Effector memory CD4-positive, alpha-beta T cell (primary cell): Measurements from ENCODE around the gene DDN.
A peak's percentile ranks its signal among the peaks of the same experiment; 100 is the strongest.

Experiments used
- DNase-seq, 3 donors: peaks; one replicate each; pipeline ENCODE4 v3.0.0-alpha.2; 2020
- H3K27ac ChIP-seq: 2 replicates; pipeline ENCODE4 v1.7.0; 2013; ENCODE audit warnings: mild to moderate bottlenecking, low read length, moderate library complexity; ENCODE audit not compliant: insufficient read depth, poor library complexity, severe bottlenecking
- H3K27me3 ChIP-seq: replicated peaks from 2 replicates; pipeline ENCODE4 v1.7.0; 2013; ENCODE audit warnings: mild to moderate bottlenecking, low read length; ENCODE audit not compliant: insufficient read depth, control insufficient read depth, poor library complexity, severe bottlenecking
- H3K36me3 ChIP-seq: 2 replicates; pipeline ENCODE4 v1.7.0; 2013; ENCODE audit warnings: mild to moderate bottlenecking, low read length, moderate library complexity; ENCODE audit not compliant: control insufficient read depth, insufficient read depth
- H3K4me1 ChIP-seq: 2 replicates; pipeline ENCODE4 v1.7.0; 2013; ENCODE audit warnings: low read length, mild to moderate bottlenecking; ENCODE audit not compliant: control insufficient read depth, insufficient read depth, poor library complexity, severe bottlenecking
- H3K4me3 ChIP-seq: 2 replicates; pipeline ENCODE4 v1.7.0; 2013; ENCODE audit warnings: low read length, low read depth, mild to moderate bottlenecking; ENCODE audit not compliant: insufficient read depth, poor library complexity, severe bottlenecking
- H3K9me3 ChIP-seq: 2 replicates; pipeline ENCODE4 v1.7.0; 2013; ENCODE audit warnings: mild to moderate bottlenecking, low read length, moderate library complexity; ENCODE audit not compliant: control insufficient read depth
- total RNA-seq, 3 donors: gene quantifications; one replicate each; lab custom pipeline; 2026; lab: John Stamatoyannopoulos, UW

Gene DDN
- 1.2 to 8.8 (median 2.5) reads per million in 3 donors for total RNA-seq

DNA sequence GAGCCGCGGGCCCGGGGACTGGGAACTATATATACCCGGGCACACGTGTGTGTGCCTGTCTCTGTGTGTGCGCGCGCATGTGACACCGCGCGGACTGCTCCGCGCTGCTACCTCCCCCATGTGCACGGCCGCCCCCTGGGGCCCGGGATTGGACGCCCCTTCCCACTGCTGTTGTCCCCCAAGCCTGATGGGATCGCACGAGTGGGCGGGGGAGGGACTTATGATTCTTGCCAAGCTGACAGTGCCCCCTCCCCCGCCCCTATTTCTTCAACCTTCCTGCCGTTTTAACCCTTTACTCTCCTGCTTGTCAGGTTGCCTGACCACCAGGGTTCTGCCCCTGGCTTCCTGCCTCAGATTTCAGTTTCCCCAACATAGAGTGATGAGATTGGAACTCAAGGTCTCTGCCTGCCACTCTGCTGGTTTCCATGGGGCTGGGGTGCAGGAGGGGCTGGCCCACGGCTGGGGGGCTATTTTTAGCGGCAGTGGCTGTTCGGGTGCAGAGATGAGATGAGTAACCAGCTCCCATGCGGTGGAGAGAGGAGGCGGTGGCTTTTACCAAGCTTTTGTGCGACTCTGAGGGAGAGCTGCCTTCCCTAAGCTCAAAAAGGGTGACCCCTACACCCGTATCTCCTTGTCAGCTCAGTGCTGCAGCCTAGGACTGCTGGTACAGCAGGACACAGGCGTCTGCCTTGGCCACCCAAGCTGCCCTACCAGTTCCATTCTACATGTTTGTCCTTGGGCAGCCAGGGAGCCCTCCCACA is at the start of gene DDN:
Gene DDN, minus strand, starts transcription at position 5 of the 761 bp plus-strand sequence. CDS start 88 bp downstream, outside the sequence.
- Histone ChIP-seq H3K4me3 (peak within 1 kb of the TSS; percentile 59), H3K27ac (no peak within 1 kb of the TSS), H3K4me1 (peaks cover 46% of the 10 kb centered on the region), H3K27me3 (peaks cover 31% of the 10 kb centered on the region), H3K36me3 (peaks cover 27% of the 10 kb centered on the region), H3K9me3 (no peaks in the 10 kb centered on the region)
- peak in 2 of 3 donors; percentile 19 to 22 for DNase-seq

DNA sequence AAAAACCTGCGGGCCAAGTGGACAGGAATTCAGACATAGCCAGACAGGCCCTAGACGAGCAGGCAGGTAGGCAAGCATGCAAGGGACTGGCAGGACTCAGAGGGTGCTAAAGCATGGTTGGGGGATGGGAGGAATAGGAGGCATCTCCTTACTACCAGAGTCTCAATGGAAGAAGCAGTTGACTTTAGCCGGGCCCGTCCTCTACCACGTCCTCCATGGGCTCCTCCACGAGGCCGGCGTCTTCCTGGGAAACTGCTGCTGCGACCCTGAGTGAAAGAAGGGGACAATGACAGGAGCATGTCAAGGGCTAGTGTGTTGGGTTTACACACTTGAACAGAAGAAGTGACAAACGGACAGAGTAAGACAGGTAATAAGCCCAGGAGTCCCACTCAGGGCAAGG is 49.8 kb upstream of the DDN start:
- Histone ChIP-seq H3K36me3 (peaks cover 98% of the 10 kb centered on the region), H3K27me3 (no peaks in the 10 kb centered on the region), H3K4me1 (peaks cover 2% of the 10 kb centered on the region), H3K27ac (no peak overlapping the region), H3K9me3 (no peaks in the 10 kb centered on the region), H3K4me3 (no peak overlapping the region)
- no peak for DNase-seq

DNA sequence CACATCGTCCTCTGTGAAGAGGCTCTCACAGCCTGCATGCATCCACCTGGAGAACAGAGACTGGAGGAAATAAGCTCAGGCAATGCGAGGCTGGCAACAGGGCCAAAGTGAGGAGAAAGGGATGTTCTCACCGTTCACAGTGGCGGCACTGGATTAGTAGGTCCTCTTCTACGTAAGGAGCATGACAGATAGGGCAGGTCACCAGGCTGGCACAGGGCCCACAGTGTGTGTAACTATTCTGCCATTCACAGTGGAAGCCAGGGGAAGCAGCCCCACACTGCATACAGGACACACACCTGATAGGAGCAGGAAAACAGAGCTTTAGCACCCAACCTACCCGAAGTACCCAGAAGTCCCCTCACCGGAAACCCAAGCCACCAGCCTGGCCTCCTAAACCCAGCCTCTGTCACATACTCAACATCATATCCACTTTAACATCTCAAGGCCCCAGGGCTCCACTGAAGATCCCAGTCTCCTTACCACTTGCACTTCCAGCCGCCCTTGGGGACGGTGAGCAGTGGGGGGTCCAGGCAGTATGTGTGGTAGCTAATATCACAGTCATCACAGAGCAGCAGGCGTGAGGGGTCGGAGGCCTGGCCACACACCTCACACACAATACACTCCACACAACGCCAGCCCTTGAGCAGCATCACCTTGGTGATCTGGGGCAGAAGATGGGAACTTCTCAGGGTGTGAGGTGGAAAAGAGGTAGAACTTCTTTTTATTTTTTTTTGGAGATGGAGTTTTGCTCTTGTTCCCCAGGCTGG is 47.1 kb upstream of the DDN start:
- Histone ChIP-seq H3K36me3 (peaks cover 98% of the 10 kb centered on the region), H3K9me3 (no peaks in the 10 kb centered on the region), H3K27ac (no peak overlapping the region), H3K4me1 (peaks cover 4% of the 10 kb centered on the region), H3K27me3 (no peaks in the 10 kb centered on the region), H3K4me3 (no peak overlapping the region)
- DNase-seq: no peak

DNA sequence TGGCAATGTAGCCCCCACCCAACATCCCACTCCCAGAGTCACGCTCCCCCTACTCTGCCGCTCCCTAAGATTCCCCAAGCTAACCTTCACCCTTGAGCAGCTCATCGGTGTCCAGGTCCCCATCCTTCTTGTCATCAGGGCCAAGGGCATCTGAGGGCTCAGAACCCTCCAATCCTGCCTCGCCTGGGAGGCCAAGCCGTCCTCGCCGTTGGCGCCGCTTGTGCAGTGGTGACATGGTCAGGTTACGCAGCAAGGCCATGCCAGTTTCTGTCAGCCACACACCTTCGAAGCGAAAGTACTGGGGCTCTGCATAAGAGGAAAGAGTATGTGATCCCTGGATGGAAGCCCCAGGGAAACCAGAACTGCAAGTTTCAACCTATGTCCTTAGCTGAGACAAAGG is 45.5 kb upstream of the DDN start:
- H3K27ac ChIP-seq: no peak overlapping the region
- H3K27me3 ChIP-seq: no peaks in the 10 kb centered on the region
- peaks cover 98% of the 10 kb centered on the region for H3K36me3 ChIP-seq
- DNase-seq: no peak
- no peak overlapping the region for H3K4me3 ChIP-seq
- H3K9me3 ChIP-seq: no peaks in the 10 kb centered on the region
- peaks cover 4% of the 10 kb centered on the region for H3K4me1 ChIP-seq

DNA sequence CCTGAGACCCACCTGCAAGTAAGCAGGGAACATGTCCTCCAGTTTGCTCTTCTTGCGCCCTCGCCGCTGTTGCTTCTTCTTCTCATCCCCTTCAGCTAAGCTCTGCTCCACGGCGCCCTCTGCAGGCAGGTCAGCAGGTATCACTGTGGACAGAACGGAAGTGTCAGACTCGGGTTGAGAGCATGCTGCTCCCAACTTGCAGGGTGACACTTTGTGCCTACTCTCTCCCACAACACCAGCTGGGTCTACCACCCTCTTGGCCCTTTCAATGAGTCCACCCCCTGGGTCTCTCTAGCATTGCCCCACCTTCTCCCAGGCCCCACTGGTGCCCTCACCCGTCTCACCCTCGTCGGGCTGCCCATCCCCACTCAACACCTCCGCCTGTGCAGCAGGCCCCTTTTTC is 44.7 kb upstream of the DDN start:
- no peak overlapping the region for H3K27ac ChIP-seq
- peak; percentile 54 to 68 (median 68) for DNase-seq
- H3K36me3 ChIP-seq: peaks cover 98% of the 10 kb centered on the region
- H3K27me3 ChIP-seq: no peaks in the 10 kb centered on the region
- no peaks in the 10 kb centered on the region for H3K9me3 ChIP-seq
- no peak overlapping the region for H3K4me3 ChIP-seq
- H3K4me1 ChIP-seq: peaks cover 4% of the 10 kb centered on the region

DNA sequence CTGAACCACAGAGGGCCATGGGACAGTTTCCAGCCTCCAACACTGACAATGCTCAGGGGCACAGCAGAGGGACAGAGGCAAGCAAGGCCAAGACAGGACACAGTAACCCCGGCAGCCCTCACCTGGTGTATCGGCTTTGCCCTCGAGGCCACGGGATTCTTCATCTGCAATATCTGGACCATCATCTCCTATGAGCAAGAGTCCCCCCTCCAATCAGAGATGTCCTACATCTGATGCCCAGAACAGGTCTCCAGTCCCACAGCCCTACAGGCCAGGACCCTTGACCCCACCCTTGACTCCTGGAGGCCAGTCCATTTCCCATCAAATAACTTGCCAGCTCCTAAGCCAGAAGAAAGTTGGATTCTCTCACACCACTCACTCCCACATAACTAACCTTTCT is 44.1 kb upstream of the DDN start:
- Histone ChIP-seq H3K36me3 (peaks cover 98% of the 10 kb centered on the region), H3K4me1 (peaks cover 4% of the 10 kb centered on the region), H3K4me3 (no peak overlapping the region), H3K9me3 (no peaks in the 10 kb centered on the region), H3K27ac (no peak overlapping the region), H3K27me3 (no peaks in the 10 kb centered on the region)
- DNase-seq: no peak

DNA sequence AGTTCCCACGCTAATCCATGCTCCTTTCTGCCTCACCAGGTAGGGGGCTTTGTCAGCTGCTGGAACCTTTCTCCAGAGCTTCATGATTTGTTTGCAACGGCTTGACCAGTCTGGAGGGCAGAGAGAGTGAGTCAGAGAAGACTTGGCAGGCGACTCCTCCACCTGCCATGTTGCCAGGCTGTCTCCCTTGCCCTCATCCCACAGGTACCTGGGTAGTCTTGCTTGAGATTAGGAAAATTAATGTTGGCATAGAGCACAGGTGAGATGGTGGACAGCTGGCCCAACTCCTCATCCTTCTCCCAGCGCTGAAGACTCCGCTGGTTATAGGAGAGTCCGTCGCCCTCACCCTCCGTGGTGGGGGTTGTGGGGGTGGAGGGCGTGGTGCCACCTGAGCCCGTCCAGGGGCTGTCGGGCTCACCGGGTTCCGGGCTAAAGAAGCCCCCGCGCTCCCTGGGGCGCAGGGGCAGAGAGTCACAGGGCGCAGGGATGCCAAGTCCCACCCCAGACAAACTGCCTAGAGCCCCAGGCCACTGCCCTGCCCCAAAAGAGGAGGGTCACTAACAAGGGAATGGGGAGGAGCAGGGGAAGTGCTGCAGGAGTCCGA is 42.8 kb upstream of the DDN start:
- H3K9me3 ChIP-seq: no peaks in the 10 kb centered on the region
- H3K27ac ChIP-seq: no peak overlapping the region
- no peaks in the 10 kb centered on the region for H3K27me3 ChIP-seq
- peaks cover 98% of the 10 kb centered on the region for H3K36me3 ChIP-seq
- H3K4me3 ChIP-seq: no peak overlapping the region
- DNase-seq: no peak
- peaks cover 4% of the 10 kb centered on the region for H3K4me1 ChIP-seq

DNA sequence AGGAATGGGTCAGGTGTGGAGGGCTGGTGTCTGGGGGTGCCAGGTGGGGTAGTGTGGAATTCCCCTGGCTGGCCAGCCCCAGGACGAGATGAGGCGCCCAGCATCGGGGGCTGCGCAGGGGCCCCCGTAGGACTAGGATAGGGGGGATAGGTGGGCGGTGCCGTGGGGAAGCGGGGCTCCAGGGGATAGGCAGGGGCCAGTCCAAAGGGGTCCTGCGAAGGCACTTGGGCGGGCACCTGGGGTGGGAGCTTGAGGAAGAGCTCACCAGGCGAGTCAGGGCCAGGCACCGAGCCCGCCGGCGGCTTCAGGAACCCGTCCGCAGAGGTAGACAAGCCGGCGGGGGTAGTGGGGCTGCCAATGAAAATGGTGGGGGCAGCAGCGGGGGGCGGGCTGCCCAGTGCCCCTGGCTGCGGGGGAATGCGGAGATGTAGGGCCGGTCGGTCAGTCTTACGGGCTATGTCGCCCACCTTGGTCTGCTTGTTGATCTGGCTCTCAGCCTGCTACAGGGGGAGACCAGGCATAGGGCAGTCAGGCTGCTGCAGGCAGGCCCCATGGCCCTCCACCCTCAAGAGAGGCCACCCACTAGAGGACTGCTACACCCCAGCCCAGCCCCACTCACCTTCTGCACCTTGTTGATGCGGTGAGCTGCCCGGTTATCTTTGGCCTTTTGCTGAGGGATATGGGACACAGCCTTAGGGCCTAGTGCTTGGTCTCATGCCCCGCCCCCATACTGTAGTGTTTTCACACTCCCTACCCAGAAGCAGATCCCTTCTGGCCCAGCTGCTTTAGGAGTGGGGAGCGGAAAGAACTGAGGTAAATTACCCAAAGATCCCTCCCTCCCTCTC is 42.1 kb upstream of the DDN start:
- H3K9me3 ChIP-seq: no peaks in the 10 kb centered on the region
- no peak for DNase-seq
- H3K36me3 ChIP-seq: peaks cover 97% of the 10 kb centered on the region
- H3K27ac ChIP-seq: no peak overlapping the region
- no peak overlapping the region for H3K4me3 ChIP-seq
- no peaks in the 10 kb centered on the region for H3K27me3 ChIP-seq
- peaks cover 4% of the 10 kb centered on the region for H3K4me1 ChIP-seq

DNA sequence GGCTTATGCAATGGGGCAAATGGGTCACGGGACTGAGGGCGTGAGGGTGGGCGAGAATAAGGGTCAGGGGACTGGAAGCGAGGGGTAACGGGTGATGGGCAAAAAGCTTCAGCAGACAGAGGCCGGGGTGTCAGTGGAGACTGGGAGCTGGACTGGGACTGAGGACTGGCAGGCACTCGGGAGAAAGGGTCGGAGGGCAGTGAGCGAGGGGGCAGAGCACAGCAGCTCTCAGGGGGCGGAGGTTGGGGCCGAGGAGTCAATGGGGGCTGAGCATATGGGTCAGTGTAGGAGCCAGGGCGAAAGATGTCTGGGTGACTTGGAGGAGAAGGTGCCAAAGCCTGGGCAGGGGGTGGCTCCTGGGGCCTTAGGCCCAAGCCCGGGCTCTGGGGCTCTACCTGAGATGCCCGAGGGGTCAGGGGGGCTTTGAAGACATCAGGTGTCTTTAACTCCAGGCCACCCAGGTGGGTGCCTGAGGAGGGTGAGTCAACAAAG is 41.2 kb upstream of the DDN start:
- Histone ChIP-seq H3K27ac (no peak overlapping the region), H3K4me3 (no peak overlapping the region), H3K4me1 (peaks cover 4% of the 10 kb centered on the region), H3K9me3 (no peaks in the 10 kb centered on the region), H3K27me3 (no peaks in the 10 kb centered on the region), H3K36me3 (peaks cover 89% of the 10 kb centered on the region)
- no peak for DNase-seq
